H1 (cell line): Measurements from ENCODE around the gene SMARCA2. TPM values are rescaled to one million over a fixed set of nuclear protein-coding genes. Genes with fewer than 3 reads are reported as not detected.

Source experiments
- CTCF ChIA-PET: fragments of 300-600 bp; sonication (Branson Sonifier 250); formaldehyde crosslinking; loops from one replicate; lab custom pipeline; 2021; ENCODE audit not compliant: partially characterized antibody; lab: Charles Lee
- POLR2A ChIA-PET: fragments of 300-600 bp; sonication (Branson Sonifier 250); formaldehyde crosslinking; loops from one replicate; lab custom pipeline; 2021; ENCODE audit warnings: inconsistent platforms; ENCODE audit not compliant: partially characterized antibody; lab: Charles Lee
- DNase-seq, 2 experiments: peaks; one replicate each; pipeline versions ENCODE4 v3.0.0 to v3.0.0-alpha.2; 2010 to 2022; ENCODE audit warnings: low spot score in 2 of 2, low read depth in 1 of 2, mixed read lengths in 1 of 2
- FAIRE-seq: peaks from 2 replicates; lab custom pipeline; 2011; peaks lifted over from hg19 to GRCh38; lab: Jason Lieb, UNC
- H2AFZ ChIP-seq: 2 replicates; pipeline ENCODE4 v1.8.1; 2012; ENCODE audit warnings: low read length, inconsistent platforms
- H2AK5ac ChIP-seq: 2 replicates; pipeline ENCODE4 v1.6.1; 2013; ENCODE audit warnings: low read depth, low read length
- H2BK120ac ChIP-seq: replicated peaks from 2 replicates; pipeline ENCODE3; 2013; ENCODE audit warnings: low read depth, low read length, inconsistent platforms
- H2BK12ac ChIP-seq: 2 replicates; pipeline ENCODE4 v1.6.1; 2013; ENCODE audit warnings: low read depth, low read length
- H2BK15ac ChIP-seq: 2 replicates; pipeline ENCODE4 v1.6.1; 2013; ENCODE audit warnings: low read length
- H2BK20ac ChIP-seq: 2 replicates; pipeline ENCODE4 v1.6.1; 2013; ENCODE audit warnings: low read length
- H2BK5ac ChIP-seq: 2 replicates; pipeline ENCODE4 v1.6.1; 2013; ENCODE audit warnings: low read depth, low read length
- H3K14ac ChIP-seq: 2 replicates; pipeline ENCODE4 v1.6.1; 2013; ENCODE audit warnings: inconsistent platforms; ENCODE audit not compliant: insufficient read length
- H3K18ac ChIP-seq: 2 replicates; pipeline ENCODE4 v1.6.1; 2013; ENCODE audit warnings: low read length; ENCODE audit errors: extremely low read depth
- H3K23ac ChIP-seq: 2 replicates; pipeline ENCODE4 v1.6.1; 2013; ENCODE audit warnings: inconsistent platforms; ENCODE audit not compliant: insufficient read length
- H3K23me2 ChIP-seq: 2 replicates; pipeline ENCODE4 v1.6.1; 2013; ENCODE audit warnings: low read depth, low read length
- H3K27ac ChIP-seq: 2 replicates; pipeline ENCODE4 v1.6.1; 2011; ENCODE audit warnings: low read depth, low read length, inconsistent platforms
- H3K27me3 ChIP-seq, 4 experiments: replicated peaks in 1 of 4; 1 replicate in 1 of 4; 2 replicates in 3 of 4; pipeline versions ENCODE4 v1.6.1 to v1.8.1; 2011 to 2013; ENCODE audit warnings: low read length in 3 of 4, mild to moderate bottlenecking in 3 of 4, inconsistent platforms in 2 of 4, mixed read lengths in 2 of 4, moderate library complexity in 1 of 4; ENCODE audit not compliant: control insufficient read depth in 3 of 4, insufficient read depth in 3 of 4; ENCODE audit errors: extremely low read depth in 1 of 4
- H3K36me3 ChIP-seq, 4 experiments: 2 replicates each; pipeline versions ENCODE4 v1.6.1 to v1.8.1; 2011 to 2013; ENCODE audit warnings: mild to moderate bottlenecking in 4 of 4, low read length in 3 of 4, moderate library complexity in 2 of 4, control low read depth in 1 of 4, inconsistent platforms in 1 of 4; ENCODE audit not compliant: insufficient read depth in 4 of 4, control insufficient read depth in 2 of 4
- H3K4ac ChIP-seq: replicated peaks from 2 replicates; pipeline ENCODE3; 2013; ENCODE audit warnings: low read length, low read depth, mixed read lengths, inconsistent platforms; ENCODE audit not compliant: insufficient read length
- H3K4me1 ChIP-seq, 4 experiments: replicated peaks in 1 of 4; 1 replicate in 1 of 4; 2 replicates in 3 of 4; pipeline versions ENCODE4 v1.6.1 to v1.8.1; 2011 to 2013; ENCODE audit warnings: low read length in 3 of 4, inconsistent platforms in 2 of 4, mixed read lengths in 1 of 4; ENCODE audit not compliant: insufficient read depth in 4 of 4, control insufficient read depth in 3 of 4
- H3K4me2 ChIP-seq, 2 experiments: 2 replicates each; pipeline versions ENCODE4 v1.6.1 to v1.8.1; 2011 to 2013; ENCODE audit warnings: low read depth in 2 of 2, low read length in 2 of 2, control low read depth in 1 of 2, inconsistent platforms in 1 of 2, mild to moderate bottlenecking in 1 of 2; ENCODE audit not compliant: insufficient read depth in 1 of 2
- H3K4me3 ChIP-seq, 4 experiments: fragments of 200-600, 300-600 bp in 1 of 4; sonication (generic), shearing (Covaris generic), sonication (Bioruptor Twin) in 1 of 4; 2 replicates each; pipeline versions ENCODE4 v1.5.1 to v1.8.1; 2011 to 2016; ENCODE audit warnings: low read length in 4 of 4, low read depth in 3 of 4, control low read depth in 2 of 4, inconsistent platforms in 2 of 4, mild to moderate bottlenecking in 2 of 4, mixed read lengths in 1 of 4, moderate library complexity in 1 of 4; ENCODE audit not compliant: insufficient read depth in 2 of 4; ENCODE audit errors: extremely low read depth in 1 of 4
- H3K56ac ChIP-seq: replicated peaks from 2 replicates; pipeline ENCODE3; 2013; ENCODE audit warnings: low read depth, mild to moderate bottlenecking, mixed read lengths, low read length, inconsistent platforms; ENCODE audit not compliant: insufficient read length
- H3K79me1 ChIP-seq: 2 replicates; pipeline ENCODE4 v1.6.1; 2013; ENCODE audit warnings: low read depth, low read length, control low read depth
- H3K79me2 ChIP-seq, 2 experiments: 2 replicates each; pipeline versions ENCODE4 v1.6.1 to v1.8.1; 2012 to 2013; ENCODE audit warnings: low read length in 2 of 2, mild to moderate bottlenecking in 2 of 2, inconsistent platforms in 1 of 2; ENCODE audit not compliant: insufficient read depth in 2 of 2, control insufficient read depth in 1 of 2
- H3K9ac ChIP-seq, 4 experiments: replicated peaks in 1 of 4; 1 replicate in 1 of 4; 2 replicates in 3 of 4; pipeline versions ENCODE4 v1.6.1 to v1.8.1; 2011 to 2013; ENCODE audit warnings: low read depth in 3 of 4, low read length in 3 of 4, control low read depth in 2 of 4, mild to moderate bottlenecking in 2 of 4, moderate library complexity in 2 of 4, inconsistent platforms in 1 of 4; ENCODE audit errors: extremely low read depth in 1 of 4
- H3K9me3 ChIP-seq, 2 experiments: 2 replicates each; pipeline versions ENCODE4 v1.6.1 to v1.8.1; 2012 to 2013; ENCODE audit warnings: mild to moderate bottlenecking in 2 of 2, moderate library complexity in 2 of 2, control low read depth in 1 of 2, inconsistent platforms in 1 of 2, low read depth in 1 of 2, low read length in 1 of 2, mixed read lengths in 1 of 2; ENCODE audit not compliant: insufficient read depth in 2 of 2
- H4K20me1 ChIP-seq, 2 experiments: replicated peaks in 1 of 2; 2 replicates each; pipeline versions ENCODE3 to v1.8.1; 2011 to 2013; ENCODE audit warnings: inconsistent platforms in 2 of 2, low read length in 2 of 2, mild to moderate bottlenecking in 1 of 2; ENCODE audit not compliant: insufficient read depth in 2 of 2, control insufficient read depth in 1 of 2
- H4K5ac ChIP-seq: 2 replicates; pipeline ENCODE4 v1.6.1; 2013; ENCODE audit warnings: low read length, low read depth, mixed read lengths, inconsistent platforms; ENCODE audit not compliant: insufficient read length
- H4K8ac ChIP-seq: 2 replicates; pipeline ENCODE4 v1.8.0; 2013; ENCODE audit warnings: mild to moderate bottlenecking, moderate library complexity, low read length, inconsistent platforms; ENCODE audit not compliant: insufficient read depth; ENCODE audit errors: extremely low read depth
- H4K91ac ChIP-seq: replicated peaks from 2 replicates; pipeline ENCODE3; 2013; ENCODE audit warnings: low read length, mixed read lengths, inconsistent platforms; ENCODE audit not compliant: insufficient read length
- FOSL1 ChIP-seq: IDR thresholded peaks from 2 replicates; pipeline ENCODE4 v1.6.1; 2011; ENCODE audit warnings: mild to moderate bottlenecking, low read depth, low read length, moderate library complexity; ENCODE audit not compliant: insufficient read depth
- JUN ChIP-seq: IDR thresholded peaks from 2 replicates; pipeline ENCODE4 v1.6.1; 2011; ENCODE audit warnings: low read depth, mild to moderate bottlenecking, improper control_type of control experiment, low read length
- RAD21 ChIP-seq, 2 experiments: IDR thresholded peaks in 1 of 2; conservative IDR thresholded peaks in 1 of 2; 2 replicates each; pipeline ENCODE4 v1.6.1; 2011; ENCODE audit warnings: low read depth in 2 of 2, low read length in 2 of 2, improper control_type of control experiment in 1 of 2, inconsistent platforms in 1 of 2, mild to moderate bottlenecking in 1 of 2, moderate library complexity in 1 of 2
- SP2 ChIP-seq: IDR thresholded peaks from 2 replicates; pipeline ENCODE4 v1.6.1; 2012; ENCODE audit warnings: mild to moderate bottlenecking, low read length, inconsistent platforms
- WGBS, 2 experiments: shearing (Covaris generic) in 1 of 2; methylation state at CpG; one replicate each; pipeline versions ENCODE4 v1.1.6 to v1.1.7; 2013 to 2015; ENCODE audit warnings: low lambda C conversion rate in 2 of 2, mixed read lengths in 2 of 2, inconsistent platforms in 1 of 2, low coverage in 1 of 2, missing lambda C conversion rate in 1 of 2; ENCODE audit not compliant: insufficient replicate concordance in 2 of 2, insufficient coverage in 1 of 2, insufficient read length in 1 of 2; ENCODE audit errors: extremely low coverage in 1 of 2, missing lambda C conversion rate in 1 of 2; 5-methylcytosine and 5-hydroxymethylcytosine counted together
- polyA plus RNA-seq, 7 experiments: library from polyadenylated mRNA; depleted of rRNA in 3 of 7; stranded (reverse) in 5 of 7; unstranded in 2 of 7; fragments of >200 nt in 5 of 7; fragments of 200-250 nt in 2 of 7; gene quantifications; 1 replicate in 5 of 7; 2 replicates in 1 of 7; 4 replicates in 1 of 7; pipeline versions ENCODE4 v1.2.1 to v1.2.3, GENCODE V29; 2011 to 2013; ENCODE audit warnings: missing spikeins in 2 of 7, mixed read lengths in 2 of 7
- total RNA-seq: library from RNA; stranded (reverse); fragmentation: NEBNext Ultra II Directional; extraction: Animal tissue kit (Norgen Biotek cat#: 25700); gene quantifications from 2 replicates; pipeline ENCODE4 v1.2.1, GENCODE V29; 2021

SMARCA2 gene
- total and polyA plus RNA-seq, 2 of the 8 experiments (the other 6 are each of a cell fraction or from before 2014, with no cell fraction given), result 6.3 to 21.7 TPM

- CTCF ChIA-PET, result interaction anchor here (1.0 to 3.9 kb wide), 11 partner anchors 9 to 597 kb away, joined by 3 to 26 read pairs (median 7); no protein-coding TSS in a partner anchor
- H3K4ac ChIP-seq, result no peak overlapping the region
- 95% methylated on average over 3 of the region's 3 CpGs; no CpG with 5 or more reads in 1 of the 2 experiments for WGBS, 2 experiments
Observed at GRCh38 chr9:2130941-2131340, 115.8 kb downstream of the SMARCA2 start.

More at GRCh38 chr9:2130941-2131340, 115.8 kb downstream of the SMARCA2 start:
- H3K36me3 ChIP-seq, result no peaks in the 10 kb centered on the region
- H3K4me3 ChIP-seq, result no peak overlapping the region
- H2AK5ac ChIP-seq, result no peak overlapping the region
- H4K8ac ChIP-seq, result no peak overlapping the region
- H3K27me3 ChIP-seq, result no peaks in the 10 kb centered on the region
- no peaks in the 10 kb centered on the region for H3K79me2 ChIP-seq
- H3K9me3 ChIP-seq, result no peaks in the 10 kb centered on the region
- POLR2A ChIA-PET, result no interaction called here
- H3K27ac ChIP-seq, result no peak overlapping the region
- H3K18ac ChIP-seq, result no peak overlapping the region
- no peak overlapping the region for H4K5ac ChIP-seq
- no peak for TF ChIP-seq FOSL1
- TF ChIP-seq RAD21 (IDR thresholded peaks at IDR 0.05 in 1 of 2, conservative IDR thresholded peaks at IDR 0.05 in 1 of 2; ENCODE audit: low read depth in 2 of 2, low read length in 2 of 2), result no peak
- no peak for TF ChIP-seq JUN
- TF ChIP-seq SP2, result no peak
- no peak overlapping the region for H3K56ac ChIP-seq
- no peaks in the 10 kb centered on the region for H3K23me2 ChIP-seq
- H2BK5ac ChIP-seq, result no peak overlapping the region
- no peak for FAIRE-seq
- H2BK20ac ChIP-seq, result no peak overlapping the region
- H3K14ac ChIP-seq, result no peak overlapping the region
- peaks cover 0 to 4% (median 0%) of the 10 kb centered on the region in 4 experiments; a peak in 1 of 7 replicates for H3K4me1 ChIP-seq
- no peaks in the 10 kb centered on the region for H3K79me1 ChIP-seq
- H2BK120ac ChIP-seq, result no peak overlapping the region
- H3K4me2 ChIP-seq, result no peak overlapping the region
- DNase-seq, result no peak
- no peak overlapping the region for H3K9ac ChIP-seq
- H2AFZ ChIP-seq, result no peak overlapping the region
- H2BK15ac ChIP-seq, result no peak overlapping the region
- no peak overlapping the region for H2BK12ac ChIP-seq
- no peak overlapping the region for H4K91ac ChIP-seq
- no peaks in the 10 kb centered on the region for H4K20me1 ChIP-seq
- no peak overlapping the region for H3K23ac ChIP-seq
